ENCODE measurements around the gene SELENOH.

- TF ChIP-seq CTCF (IDR thresholded peaks at IDR 0.05; ENCODE audit: poor library complexity) = no peak
- TF ChIP-seq EZH2 (IDR thresholded peaks at IDR 0.05; ENCODE audit: borderline replicate concordance) = no peak
Measured at GRCh38 chr11:57713835-57714234, 27.5 kb upstream of the SELENOH start.

Data from hepatocyte (in vitro differentiated cells).